Ramos (cell line): ENCODE results near the gene RPAIN.

Experiments used
- in situ Hi-C: fragments of 300-500 bp; cut with MboI; formaldehyde crosslinking; loops from one replicate; pipeline ENCODE4 v1.14.3; 2022; ENCODE audit warnings: low sequenced_read_pairs; ENCODE audit not compliant: unreplicated experiment

The RPAIN gene, protein sequence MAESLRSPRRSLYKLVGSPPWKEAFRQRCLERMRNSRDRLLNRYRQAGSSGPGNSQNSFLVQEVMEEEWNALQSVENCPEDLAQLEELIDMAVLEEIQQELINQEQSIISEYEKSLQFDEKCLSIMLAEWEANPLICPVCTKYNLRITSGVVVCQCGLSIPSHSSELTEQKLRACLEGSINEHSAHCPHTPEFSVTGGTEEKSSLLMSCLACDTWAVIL

DNA sequence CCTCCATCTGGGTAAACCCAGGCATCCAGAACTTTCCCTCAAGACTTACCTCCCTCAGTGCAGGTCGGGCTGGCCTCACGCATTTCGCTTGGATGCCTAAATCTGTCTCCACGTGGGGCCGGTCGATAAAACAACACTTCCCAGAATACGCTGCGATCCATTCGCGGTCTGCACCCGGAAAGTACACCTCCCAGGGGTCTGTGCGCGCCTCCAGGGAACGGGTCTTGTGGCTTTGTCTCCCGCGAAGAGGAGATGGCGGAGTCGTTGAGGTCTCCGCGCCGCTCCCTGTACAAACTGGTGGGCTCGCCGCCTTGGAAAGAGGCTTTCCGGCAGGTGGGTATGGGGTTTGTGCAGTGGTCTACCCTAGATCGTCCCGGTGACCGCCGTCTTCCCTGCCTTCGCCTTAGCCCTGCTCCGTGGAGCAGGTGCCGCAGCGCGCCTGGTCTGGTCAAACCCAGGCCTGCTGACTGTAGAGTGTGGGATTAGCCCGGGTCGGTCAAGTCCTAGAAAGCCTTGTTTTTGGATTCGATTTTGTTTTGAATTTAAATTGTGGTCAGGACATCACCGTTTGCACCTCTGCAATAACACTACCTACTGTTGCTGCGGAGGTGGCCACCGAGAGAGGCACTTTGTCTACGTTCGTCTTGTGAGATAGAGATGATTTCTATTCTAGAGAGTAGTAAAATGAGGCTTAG is at the start of gene RPAIN:
Gene RPAIN, plus strand, starts transcription at position 224 of the 695 bp plus-strand sequence. Its CDS starts 29 bp downstream, at position 253.
- in situ Hi-C loops, result no loop called here

DNA sequence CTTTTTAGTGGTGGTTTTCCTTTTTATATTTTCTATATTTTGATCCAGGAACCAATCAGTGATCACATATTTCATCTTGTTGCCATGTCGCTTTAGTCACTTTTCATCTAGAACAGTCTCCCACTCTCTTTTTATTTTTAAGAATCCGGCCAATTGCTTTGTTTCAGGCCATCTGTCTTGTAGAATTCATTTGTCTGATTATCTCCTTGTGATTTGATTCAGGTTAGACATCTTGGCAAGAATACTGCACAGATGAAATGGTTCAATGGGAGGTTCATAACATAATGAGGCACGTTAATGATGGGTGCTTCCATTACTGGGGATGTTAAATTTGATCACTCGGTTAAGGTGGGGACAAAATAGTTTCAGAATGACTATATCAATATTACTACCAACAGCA is 49.6 kb upstream of the RPAIN start:
- in situ Hi-C loops, result no loop called here

DNA sequence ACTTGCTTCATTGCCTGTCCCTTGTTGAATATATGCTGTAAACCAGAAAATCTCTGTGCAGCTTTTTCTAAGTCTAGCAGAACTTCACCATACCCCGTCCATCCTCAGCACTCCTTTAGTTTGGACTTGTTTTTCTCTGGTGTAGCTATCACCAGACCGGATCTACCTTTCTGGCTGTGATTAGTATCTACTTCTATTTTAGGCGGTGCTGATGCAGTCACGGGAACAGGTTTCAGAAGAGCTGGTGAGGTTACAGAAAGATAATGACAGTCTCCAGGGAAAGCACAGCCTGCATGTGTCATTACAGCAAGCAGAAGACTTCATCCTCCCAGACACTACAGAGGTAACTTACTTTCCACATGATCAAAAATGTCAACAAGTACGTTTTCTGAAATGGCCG is 46.9 kb upstream of the RPAIN start:
- in situ Hi-C loops, result no loop called here

DNA sequence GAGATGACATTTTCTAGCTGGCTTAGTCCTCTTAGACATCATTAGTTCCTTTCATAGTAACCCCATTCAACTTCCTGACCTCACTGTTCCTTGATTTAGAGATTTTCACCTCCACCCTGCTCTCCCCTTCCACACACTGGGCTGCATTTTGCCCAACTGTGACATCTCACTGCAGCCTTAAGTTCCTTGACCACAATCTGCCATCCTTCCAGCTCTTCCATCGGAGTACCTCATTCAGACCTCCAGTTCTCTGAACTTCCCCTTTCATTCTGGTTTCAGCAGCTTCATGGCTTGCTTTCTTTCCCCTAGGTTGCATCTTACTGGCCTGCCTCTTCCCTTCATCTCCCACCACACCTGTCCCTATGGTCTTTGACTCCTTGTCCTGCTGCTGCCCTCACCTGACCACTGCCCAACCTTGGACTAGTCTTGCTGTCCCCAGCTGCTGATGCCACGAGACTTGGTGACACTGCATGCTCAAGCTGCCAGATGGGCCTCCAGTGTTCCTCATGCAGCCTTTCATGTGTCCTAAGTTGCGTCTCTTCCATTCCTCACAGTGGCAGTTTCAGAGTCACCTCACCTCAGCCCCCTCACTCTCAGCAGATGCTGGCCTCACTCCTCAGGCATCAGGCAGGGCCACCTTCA is 41.3 kb upstream of the RPAIN start:
- in situ Hi-C loops, result no loop called here

DNA sequence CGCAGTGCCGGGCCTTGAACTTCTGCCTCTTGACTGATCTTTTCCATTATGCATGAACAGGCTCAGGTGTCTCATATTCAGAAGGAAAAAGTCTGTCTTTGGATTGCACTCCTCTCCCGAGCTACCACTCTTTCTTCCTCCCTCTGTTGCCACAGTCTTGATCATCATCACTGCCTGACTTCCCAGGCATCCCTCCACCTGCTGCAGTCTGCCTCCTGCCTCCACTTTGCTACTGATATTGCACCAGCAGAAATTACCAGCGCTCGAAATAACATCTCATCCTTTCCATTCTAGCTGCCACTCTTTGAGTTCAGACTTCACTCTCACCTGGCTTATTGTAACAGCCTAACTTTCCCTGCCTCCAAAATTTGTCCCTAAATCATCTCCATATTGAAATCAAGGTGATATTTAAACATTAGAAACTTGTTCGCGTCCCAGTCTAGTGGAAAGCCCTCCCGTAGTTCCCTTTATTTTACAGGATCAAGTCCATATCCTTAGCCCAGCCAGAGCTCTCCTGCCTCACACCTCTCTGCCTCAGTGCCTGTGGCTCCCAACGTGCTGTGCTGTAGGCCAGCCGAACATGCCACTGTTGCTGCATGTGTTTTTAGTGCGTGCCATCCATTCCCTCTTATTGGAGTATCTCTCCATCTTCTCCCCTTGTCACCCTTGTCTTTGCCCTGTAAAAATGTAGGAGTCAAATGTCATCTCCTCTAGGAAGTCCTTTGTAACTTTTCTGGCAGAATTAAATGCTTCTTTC is 40.5 kb upstream of the RPAIN start:
- in situ Hi-C loops, result no loop called here

DNA sequence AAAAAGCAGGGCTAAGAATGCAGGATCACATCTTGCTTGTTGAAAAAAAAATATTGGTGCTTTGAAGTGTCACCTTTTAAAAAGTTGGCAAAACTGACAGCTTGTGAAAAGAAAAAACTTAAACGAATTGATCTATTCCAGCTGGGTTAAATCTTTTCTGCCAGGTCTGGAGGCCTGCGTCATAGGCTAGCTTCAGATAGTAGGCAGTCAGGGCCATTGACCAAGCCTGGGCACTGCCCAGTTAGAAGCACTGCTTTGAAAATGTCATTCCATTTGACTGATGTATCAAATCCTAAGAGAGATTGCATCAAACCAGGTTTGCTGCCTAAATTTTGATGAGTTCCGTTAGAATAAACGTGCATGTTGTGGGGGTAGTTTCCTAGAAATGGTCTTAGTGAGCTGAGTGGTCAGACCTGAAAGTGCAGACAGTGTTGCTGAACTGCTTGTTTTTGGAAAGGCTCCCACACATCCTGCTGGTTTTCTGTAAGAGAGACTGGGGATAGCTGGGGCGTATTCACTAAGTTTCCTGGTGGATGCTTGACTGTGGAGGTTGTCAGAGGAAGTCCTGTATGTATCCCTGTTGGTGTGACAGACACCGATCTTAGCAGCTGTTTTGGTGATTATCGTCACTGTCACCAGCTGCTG is 39.4 kb upstream of the RPAIN start:
- in situ Hi-C loops, result no loop called here

DNA sequence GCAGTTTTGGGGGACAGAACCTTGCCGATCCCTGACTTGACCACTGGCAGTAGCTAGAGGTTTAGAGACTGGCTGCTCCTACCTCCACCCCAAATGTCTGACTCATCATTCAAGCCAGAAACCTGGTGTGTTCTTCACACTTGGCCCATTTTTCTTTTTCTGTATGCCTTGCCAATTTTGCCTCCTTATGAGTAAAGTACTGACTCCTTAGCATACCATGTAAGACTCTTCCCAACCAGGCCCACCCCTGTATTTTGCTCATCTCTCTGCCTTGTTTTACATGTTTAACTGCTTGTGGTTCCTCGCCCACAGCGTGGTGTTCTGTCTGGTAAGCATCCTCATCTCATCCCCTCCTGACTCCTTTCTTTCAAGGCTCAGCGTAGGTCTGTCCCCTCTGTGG is 38.4 kb upstream of the RPAIN start:
- in situ Hi-C loops, result no loop called here

DNA sequence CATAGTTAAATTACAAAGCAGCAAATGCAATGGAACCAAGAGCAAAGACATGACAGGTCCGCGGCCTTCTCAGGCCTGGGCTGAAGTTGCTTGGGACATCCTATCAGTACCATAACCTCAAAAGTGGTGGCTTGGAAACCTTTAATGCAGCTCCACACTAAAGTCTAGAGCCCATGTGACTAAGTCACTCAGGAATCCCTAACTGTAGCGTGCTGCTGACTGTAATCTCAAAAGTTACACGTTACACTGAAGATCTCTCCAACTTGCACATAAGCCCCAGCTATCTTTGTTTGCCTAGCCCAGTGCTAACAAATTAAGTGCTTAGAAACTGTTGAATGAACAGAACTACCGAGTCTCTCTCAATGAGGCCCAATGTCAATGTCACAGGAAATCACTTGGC is 28.3 kb upstream of the RPAIN start:
- in situ Hi-C loops, result no loop called here

DNA sequence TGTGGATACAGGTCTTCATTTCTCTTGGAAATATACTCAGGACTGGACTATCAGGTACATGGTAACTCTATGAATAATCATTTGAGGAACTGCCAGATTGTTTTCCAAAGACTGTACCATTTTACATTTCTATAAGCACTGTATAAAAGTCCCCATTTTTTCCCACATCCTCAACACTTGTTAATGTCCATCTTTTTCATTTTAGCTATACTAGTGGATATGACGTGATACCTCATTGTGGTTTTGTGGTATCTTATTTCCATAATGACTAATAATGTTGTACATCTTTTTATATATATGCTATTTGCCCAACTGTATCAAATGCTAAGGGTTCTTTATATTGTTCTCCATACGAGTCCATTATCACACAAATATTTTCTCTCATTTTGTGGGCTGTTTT is 23.4 kb upstream of the RPAIN start:
- in situ Hi-C loops, result no loop called here

DNA sequence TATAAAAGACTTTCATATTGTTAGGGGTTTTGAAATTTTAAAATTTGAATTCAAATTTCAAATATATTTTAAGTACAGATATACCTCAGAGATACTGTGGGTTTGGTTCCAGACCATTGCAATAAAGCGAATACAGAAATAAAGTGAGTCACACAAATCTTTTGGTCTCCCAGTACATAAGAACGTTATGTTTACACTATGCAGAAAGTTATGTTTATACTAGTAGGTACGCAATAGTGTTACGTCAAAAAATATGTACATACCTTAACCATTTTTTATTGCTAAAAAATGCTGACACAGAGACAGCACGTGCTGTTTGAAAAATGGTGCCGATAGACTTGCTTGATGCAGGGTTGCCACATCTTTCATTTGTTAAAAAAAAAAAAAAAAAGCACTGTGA is 20.2 kb upstream of the RPAIN start:
- in situ Hi-C loops, result no loop called here

DNA sequence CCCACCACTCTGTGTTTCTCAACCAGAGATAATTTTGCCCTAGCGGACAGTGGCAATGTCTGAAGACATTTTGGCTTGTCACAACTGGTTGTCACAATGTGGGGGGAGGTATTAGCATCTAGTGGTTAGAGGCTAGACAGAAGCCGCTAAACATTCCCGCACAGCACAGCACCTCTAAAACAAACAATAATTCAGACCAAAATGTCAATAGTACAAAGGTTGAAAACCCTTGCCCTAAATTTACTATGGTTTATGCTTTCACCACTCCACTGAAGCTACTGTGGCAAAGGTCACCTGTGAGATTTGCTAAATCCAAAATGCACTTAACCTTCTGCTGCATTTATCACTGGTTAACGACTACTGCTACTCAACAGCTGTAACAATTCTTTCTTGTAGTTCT is 14.6 kb upstream of the RPAIN start:
- in situ Hi-C loops, result no loop called here

DNA sequence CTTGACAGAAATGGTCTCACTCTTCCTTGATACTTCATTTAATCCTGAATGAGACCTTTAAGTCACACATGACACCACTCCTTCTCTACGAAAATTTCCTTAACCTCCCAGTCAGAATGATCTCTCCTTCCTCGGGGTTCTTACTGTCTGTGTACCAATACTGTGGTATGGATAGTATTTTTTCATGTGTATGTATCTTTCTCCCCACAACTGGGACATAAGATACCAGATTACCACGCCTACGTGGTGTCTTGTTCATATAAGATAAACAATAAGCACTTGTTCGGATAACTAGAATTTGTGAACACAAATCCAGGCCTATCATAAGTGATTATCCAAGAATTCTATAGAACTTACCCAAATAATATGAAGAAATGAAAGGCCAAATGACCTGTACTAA is 11.8 kb upstream of the RPAIN start:
- in situ Hi-C loops, result no loop called here

DNA sequence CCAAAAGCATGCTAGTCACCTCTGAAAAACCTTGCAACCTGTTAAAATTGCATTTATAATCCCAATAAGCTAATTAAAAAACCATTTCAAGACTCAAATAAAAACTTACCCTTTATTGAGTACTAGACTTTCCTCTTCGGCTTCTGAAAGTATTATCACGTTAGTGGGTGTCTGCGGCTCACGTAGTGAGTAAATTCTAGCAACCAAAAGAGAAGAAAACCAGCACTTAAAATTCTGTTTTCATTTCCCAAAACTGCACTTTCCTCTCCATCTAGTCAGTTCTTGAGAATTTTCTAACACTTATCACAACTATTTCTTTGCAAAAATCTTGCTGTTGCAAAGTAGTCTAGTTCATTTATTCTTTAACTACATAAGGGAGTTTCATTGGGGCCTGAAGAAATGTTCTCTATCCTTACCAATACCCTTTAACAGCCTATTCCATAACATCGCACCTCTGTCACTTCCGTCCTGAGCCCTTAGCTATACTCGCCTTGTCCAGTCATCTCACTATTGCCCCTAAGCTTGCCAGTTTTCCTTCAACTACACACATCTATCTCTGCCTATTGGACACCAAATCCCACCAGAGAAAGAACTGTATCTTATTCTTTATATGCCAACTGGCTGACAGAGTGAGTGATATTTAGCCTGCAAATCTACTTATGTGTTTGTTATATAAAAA is 9.2 kb upstream of the RPAIN start:
- in situ Hi-C loops, result no loop called here

DNA sequence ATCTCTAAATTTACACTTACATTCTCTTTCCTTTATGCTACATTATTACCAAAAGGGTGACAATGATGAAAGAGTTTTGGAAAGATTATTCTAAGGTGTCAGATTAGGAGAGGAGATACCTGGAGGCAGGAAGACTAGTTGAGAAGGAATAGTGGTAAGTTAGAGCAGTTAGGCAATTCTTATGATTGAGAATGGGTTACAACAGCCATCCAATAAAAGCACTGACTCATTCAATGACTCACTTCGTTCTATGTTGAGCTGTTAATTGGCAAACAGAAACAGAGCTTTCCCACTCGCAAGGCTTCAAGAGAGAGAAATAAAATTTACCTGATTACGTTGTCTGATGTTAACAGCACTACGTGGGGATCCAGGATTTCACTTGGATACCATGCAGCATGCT is 6.3 kb upstream of the RPAIN start:
- in situ Hi-C loops, result no loop called here

DNA sequence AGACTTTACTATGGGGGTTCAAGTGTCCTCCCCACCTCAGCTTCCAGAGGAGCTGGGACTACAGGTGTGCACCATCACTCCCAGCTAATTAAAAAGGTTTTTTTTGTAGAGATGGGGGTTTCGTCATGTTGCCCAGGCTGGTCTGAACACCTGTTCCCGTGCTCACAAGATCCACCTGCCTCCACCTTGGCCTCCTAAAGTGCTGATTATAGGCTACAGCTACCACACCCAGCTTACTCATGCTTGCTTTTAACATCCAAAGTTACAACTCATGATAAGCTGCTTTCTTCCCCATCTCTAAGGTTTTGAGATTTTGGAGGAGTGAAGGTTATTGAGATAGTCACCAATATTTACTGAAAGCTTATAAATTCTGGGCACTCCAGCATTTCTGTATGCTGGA is 3.1 kb upstream of the RPAIN start:
- in situ Hi-C loops, result no loop called here

DNA sequence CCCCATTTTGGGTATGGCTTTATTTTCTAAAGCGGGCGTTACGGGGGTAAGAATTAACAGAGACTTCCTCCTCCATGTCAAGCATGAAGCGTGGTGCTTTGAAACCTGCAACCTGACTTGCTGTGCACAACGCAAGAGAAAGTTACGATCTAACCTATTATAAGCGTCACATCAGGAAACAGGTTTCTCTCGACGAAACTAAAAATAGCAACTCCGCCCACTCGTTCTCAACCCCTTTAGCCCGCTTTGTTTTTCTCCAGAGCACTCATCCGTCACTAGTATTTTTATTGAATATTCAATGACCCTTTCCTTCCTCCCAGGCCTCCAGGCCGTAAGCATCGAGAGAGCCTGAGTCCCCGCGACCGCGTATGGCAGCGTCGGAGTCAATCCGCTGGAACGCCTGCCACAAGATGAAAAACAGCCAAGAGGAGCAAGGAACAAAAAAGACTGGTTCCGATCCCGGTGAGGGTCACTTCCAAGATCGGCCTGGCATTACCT is 1.1 kb upstream of the RPAIN start:
- in situ Hi-C loops, result no loop called here

DNA sequence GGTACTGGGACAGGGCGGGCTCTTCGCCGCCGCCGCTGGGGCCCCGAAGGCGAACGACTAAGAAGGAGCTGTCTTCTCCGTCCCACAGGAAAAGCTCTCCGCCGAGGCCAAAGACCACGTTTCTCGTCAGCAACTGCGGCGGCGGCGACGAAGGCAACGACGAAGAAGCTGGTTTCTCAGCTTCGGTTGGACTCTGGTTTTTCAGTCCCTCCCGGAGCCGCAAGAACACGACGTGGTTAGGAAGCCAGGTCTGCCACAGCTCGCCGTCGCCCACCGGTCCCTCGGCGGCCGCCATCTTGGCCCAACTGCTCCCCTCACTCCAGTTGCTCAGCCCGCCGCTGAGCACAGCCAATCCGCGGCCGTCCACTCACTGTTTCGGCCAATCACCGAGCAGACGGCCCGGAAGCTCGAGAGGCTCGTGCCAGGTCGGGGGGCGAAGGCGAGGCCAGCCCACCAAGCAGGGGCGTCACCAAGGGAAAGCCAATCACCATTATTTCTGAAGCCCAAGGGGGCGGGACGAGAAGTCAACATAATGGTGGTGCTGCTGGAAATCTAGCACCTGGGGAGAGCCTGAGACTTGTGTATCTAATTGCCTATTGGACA is 525 bp upstream of the RPAIN start, which contains the start of gene NUP88:
Gene NUP88, minus strand, starts transcription at position 307 of the 603 bp plus-strand sequence. Its CDS starts 12 bp downstream, at position 295.
- in situ Hi-C loops, result no loop called here

DNA sequence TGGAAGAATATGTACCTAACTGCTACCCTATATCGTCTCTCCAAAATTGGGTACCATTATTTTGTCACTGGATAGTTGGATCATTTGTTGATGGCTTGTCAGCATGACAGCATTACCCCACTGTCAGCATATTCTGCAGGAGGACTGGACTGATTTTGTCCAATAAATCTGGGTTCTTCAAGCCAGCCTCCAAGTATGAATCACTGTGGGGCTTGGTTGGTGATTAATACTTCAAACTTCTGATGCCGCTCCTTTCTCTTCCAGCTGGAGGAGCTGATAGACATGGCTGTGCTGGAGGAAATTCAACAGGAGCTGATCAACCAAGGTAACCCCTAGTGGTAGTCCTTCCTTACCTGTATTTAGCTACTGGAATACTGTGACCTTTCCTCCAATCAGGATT is 2.5 kb downstream of the RPAIN start:
- in situ Hi-C loops, result no loop called here

DNA sequence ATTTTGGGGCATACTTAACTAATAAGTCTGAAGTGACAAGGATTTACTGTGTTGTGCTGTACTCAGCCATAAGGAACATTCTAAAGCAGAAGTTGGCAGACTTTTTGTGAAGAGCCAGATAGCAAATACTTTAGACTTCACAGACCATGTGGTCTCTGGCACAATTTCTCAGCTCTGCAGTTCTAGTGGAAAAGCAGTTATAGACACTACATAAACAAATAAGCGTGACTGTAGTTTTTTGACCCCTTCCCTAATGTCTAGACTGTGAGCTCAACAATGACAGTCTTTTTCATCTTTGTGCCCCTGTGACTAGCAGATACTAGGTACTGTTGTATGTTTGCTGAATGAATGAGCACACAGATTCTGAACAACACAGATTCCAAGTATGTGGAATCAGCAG is 4.9 kb downstream of the RPAIN start:
- in situ Hi-C loops, result no loop called here
